GM19240 (cell line): ENCODE results near the gene CRISPLD2.
"Not testable (repeated sequence)": the region's sequence is repeated elsewhere in the genome, so short reads cannot be mapped to it uniquely, and the experiment has no call there.

Experiments
- DNase-seq: peaks from one replicate; pipeline ENCODE4 v3.0.0; 2011; ENCODE audit warnings: low spot score; ENCODE audit not compliant: insufficient read length

The CRISPLD2 gene

GRCh38 chr16:84821728-84822689, 2.2 kb downstream of the CRISPLD2 start:
- DNase-seq: no peak

GRCh38 chr16:84822990-84823389, 3.2 kb downstream of the CRISPLD2 start:
- no peak for DNase-seq

GRCh38 chr16:84823484-84823883, 3.7 kb downstream of the CRISPLD2 start:
- DNase-seq: no peak

GRCh38 chr16:84823926-84824325, 4.1 kb downstream of the CRISPLD2 start:
- DNase-seq: no peak

- no peak for DNase-seq
These were observed 6.2 kb downstream of the CRISPLD2 start for GRCh38 chr16:84825896-84826557.

GRCh38 chr16:84826558-84826941, 6.8 kb downstream of the CRISPLD2 start:
- no peak for DNase-seq

GRCh38 chr16:84827131-84827574, 7.4 kb downstream of the CRISPLD2 start:
- no peak for DNase-seq

GRCh38 chr16:84827897-84828296, 8.1 kb downstream of the CRISPLD2 start:
- DNase-seq: no peak

- no peak for DNase-seq
These were observed 8.5 kb downstream of the CRISPLD2 start for GRCh38 chr16:84828322-84828721.

- DNase-seq: no peak
These were observed 9.6 kb downstream of the CRISPLD2 start for GRCh38 chr16:84829168-84829965.

- no peak for DNase-seq
These were observed 11.1 kb downstream of the CRISPLD2 start for GRCh38 chr16:84830765-84831384.

- DNase-seq: not testable (repeated sequence)
These were observed 11.9 kb downstream of the CRISPLD2 start for GRCh38 chr16:84831728-84832127.

- DNase-seq: no peak
These were observed 12.8 kb downstream of the CRISPLD2 start for GRCh38 chr16:84832488-84833143.

GRCh38 chr16:84833144-84833500, 13.3 kb downstream of the CRISPLD2 start:
- DNase-seq: no peak

GRCh38 chr16:84833542-84834402, 14.0 kb downstream of the CRISPLD2 start:
- DNase-seq: no peak

GRCh38 chr16:84834403-84834772, 14.6 kb downstream of the CRISPLD2 start:
- no peak for DNase-seq

GRCh38 chr16:84836234-84836647, 16.5 kb downstream of the CRISPLD2 start:
- DNase-seq: no peak

- DNase-seq: no peak
These were observed 17.2 kb downstream of the CRISPLD2 start for GRCh38 chr16:84836967-84837366.

- no peak for DNase-seq
These were observed 18.7 kb downstream of the CRISPLD2 start for GRCh38 chr16:84838383-84838948.
